ENCODE data around the gene TTC33. TPM values are rescaled to one million over a fixed set of nuclear protein-coding genes. Genes with fewer than 3 reads are reported as not detected.
"Not testable (repeated sequence)": the region's sequence is repeated elsewhere in the genome, so short reads cannot be mapped to it uniquely, and the experiment has no call there.

Gene TTC33
- total RNA-seq, 1 donor from 2014 or later = 20.3 TPM

DNA sequence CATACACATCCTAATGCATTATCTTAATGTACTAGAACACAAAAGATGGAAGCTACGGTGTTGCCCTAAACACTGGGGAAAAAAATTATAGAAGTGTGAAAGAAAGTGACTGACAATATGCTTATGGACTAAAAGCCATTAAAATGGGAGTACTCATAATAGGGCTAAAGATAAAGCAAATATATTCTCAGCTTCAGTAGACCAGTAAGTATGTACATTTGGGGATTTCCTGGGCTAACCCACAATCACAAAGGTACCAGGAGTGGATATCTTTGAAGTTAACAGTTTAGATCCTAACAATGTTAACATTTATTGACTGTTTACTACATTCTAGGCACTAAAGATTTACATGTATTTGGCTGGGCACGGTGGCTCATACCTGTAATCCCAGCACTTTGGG lies 39.2 kb downstream of the TTC33 start:
- no peak for DNase-seq

GRCh38 chr5:40716000-40716399 lies 39.8 kb downstream of the TTC33 start:
- peak; percentile 61 for DNase-seq

DNA sequence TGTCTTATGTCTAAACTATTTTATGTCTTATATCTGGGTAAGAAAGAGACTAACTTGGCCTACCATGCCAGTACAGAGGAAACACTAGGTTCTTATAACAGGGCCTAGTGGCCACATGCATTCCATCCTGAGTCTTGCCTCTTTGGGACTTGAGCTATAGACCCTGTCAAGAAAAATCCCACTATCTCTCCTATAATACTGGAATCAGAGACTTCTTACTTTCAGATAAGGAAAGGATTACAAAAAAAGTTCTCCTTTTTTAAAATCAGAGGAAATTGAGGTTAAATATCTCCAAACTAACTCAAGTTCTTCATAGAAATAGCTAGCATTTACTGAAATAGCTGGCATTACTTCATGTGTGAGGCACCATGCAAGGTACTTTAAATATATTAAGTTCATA lies 41.8 kb downstream of the TTC33 start:
- no peak for DNase-seq

- not testable (repeated sequence) for DNase-seq
Measured at GRCh38 chr5:40710575-40710974, 45.2 kb downstream of the TTC33 start.

DNA sequence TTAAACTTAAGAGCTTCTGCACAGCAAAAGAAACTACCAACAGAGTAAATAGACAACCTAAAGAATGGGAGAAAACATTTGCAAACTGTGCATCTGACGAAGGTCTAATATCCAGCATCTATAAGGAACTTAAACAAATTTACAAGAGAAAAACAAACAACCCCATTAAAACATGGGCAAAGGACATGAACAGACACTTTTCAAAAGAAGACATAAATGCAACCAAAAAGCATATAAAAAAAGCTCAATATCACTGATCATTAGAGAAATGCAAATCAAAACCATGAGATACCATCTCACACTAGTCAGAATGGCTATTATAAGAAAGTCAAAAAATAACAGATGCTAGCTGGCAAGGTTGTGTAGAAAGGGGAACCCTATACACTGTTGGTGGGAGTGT lies 50.3 kb downstream of the TTC33 start:
- DNase-seq = not testable (repeated sequence)

- not testable (repeated sequence) for DNase-seq
Measured at GRCh38 chr5:40702027-40702426, 53.7 kb downstream of the TTC33 start.

- DNase-seq = no peak
Measured at GRCh38 chr5:40700116-40700782, 55.5 kb downstream of the TTC33 start.

- no peak for DNase-seq
Measured at GRCh38 chr5:40694433-40694832, 61.3 kb downstream of the TTC33 start.

- DNase-seq = no peak
Measured at GRCh38 chr5:40691894-40692293, 63.9 kb downstream of the TTC33 start.

DNA sequence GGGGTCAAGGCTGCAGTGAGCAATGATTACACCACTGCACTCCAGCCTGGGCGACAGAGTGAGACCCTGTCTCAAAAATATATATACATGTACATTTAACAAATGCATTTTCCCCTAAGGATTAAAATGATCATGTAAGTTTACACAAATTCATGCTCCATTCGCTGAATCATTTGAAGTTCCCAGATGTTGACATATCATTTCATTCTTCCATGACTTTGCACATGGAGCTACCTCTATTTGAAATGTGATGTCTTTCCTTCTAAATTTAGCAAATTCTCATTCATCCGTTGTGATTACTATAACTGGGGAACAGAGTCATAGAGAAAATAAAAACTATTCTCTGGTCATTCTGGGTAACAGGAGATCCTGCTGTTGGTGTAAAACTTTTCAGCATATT lies 65.5 kb downstream of the TTC33 start:
- no peak for DNase-seq

DNA sequence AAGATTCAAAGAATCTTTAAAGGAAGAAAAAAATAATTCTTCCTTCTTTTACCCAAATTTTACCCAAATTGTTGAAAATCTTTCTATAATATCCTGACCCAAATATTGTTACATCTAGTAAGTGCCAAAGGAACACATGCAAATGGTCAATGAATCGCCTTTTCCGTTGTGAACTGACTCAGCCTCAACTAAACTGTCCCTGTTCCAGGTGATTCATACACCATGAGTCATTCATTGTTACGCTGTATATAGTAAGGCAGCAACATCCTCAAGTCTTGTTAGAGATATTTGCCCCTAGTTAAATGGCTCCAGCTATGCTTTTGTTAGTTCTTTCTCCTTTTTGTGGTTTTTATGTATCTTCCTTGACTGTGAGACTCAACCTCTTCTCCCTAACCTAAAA lies 66.3 kb downstream of the TTC33 start:
- DNase-seq = peak; percentile 98

DNA sequence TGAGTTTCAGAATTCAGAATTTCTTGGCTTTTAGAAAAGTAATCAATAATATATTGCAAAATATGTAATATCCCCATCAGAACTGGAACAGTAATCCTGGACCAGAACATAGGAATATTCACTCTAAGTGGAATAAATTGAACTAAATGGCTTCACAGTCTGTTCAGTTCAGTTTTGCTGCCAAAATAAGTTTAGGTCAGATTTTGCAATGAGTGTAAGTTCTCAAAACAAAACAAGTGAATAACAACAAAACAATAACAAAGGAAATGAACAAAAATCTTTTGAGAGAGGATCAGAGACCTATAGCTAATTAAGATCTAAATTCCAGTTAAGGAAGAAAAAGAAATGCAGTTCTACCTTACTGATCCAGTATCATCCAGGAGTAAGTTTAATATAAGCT lies 66.8 kb downstream of the TTC33 start:
- DNase-seq = peak; percentile 12

DNA sequence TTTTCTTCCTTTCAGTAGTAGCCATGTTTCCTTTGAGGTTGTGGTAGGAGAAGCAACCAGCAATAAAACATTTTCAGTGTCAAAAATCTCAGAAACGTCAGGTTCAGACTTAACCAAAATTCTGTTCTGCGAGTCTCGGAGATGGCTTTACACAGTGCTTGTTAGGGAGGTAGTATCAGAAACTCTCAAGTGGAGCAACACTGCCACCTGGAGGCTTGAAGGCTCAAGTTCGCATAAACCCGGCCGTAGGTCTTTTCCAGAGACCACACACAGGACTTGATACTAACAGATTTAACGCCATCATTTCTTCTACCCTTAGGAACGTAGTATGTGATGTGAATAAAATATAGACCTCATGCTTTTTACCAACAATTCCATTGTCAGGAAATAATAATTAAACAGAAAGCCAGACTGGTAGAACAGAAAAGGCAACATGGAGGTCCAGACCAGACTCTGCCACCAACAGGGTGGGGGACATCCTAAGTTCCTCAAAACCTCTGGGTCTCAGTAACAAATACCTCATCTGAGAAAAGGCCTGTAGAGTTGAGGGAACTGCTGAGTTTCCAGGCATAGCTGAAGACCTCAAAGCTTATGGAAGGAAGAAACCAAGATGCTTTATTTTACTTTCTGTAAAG lies 67.5 kb downstream of the TTC33 start:
- DNase-seq = peak; percentile 96

- DNase-seq = no peak
Measured at GRCh38 chr5:40687321-40687720, 68.4 kb downstream of the TTC33 start.

DNA sequence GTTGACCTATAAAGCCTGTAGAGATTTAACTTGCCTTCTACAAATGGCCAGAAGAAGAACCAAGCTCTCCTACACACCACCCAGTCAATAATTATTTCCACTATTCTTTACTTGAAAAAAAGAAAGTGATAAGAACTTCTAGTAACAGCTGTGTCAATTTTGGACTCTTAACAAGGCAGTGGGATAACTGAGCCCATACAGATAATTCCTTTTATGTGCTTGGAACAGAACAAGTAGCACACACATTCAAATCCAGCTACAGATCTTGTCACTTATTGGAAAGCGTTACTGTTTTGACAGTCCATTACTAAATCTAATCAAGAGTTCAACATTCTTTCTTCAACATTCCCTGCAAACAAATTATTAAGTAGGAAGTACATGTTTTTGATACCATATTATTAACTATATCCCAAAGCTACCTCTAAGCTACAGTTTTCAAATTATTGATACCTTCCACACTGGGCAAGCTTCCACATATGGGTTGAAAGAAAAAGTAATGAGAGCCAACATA lies 69.7 kb downstream of the TTC33 start:
- peak; percentile 15 for DNase-seq

- DNase-seq = peak; percentile 16
Measured at GRCh38 chr5:40685193-40685592, 70.6 kb downstream of the TTC33 start.

GRCh38 chr5:40683305-40683704 lies 72.5 kb downstream of the TTC33 start:
- DNase-seq = peak; percentile 31

DNA sequence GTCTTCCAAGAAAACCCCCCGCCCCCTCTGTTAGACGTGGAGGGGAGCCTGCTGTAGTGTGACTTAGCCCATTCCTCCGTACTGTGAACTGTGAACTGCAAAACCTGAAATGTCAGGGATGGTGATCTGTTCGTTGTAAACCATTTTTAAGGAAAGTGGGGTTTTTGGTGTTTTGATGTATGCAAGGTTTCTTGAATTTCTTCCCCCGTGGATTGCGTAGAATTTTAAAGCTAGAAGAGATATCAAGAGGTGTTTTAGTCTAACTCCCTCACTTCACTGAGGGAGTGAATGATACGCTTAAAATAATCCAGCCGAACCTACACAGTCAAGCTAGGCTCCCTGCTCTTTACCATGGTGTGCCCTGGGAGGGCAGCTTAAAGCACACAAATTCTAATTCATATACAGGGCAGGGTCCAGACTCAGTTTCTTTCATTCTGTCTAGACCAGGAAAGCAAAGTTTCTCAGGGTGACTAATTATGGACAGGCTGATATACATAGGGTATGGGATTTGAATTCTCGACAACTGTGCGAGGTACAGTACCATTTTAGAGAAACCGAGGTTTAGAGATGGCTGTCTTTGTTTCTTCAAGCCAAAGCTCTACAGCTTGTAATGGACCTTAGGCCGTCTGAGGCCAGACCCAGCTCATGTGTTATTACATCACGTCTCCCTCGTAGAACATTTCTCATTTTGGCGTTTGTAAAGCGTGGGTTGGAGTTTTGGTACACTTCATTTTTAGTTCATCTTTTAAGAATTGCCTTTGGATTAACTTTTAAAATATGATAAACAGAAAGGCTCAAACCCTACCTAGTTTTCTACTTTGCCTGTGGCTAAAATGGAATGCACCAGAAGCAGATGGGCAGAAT lies 73.4 kb downstream of the TTC33 start:
- DNase-seq = peak; percentile 61

GRCh38 chr5:40681363-40682153 lies 74.2 kb downstream of the TTC33 start:
- peak; percentile 60 for DNase-seq

GRCh38 chr5:40680741-40681362 lies 74.9 kb downstream of the TTC33 start:
- peak; percentile 62 for DNase-seq

DNA sequence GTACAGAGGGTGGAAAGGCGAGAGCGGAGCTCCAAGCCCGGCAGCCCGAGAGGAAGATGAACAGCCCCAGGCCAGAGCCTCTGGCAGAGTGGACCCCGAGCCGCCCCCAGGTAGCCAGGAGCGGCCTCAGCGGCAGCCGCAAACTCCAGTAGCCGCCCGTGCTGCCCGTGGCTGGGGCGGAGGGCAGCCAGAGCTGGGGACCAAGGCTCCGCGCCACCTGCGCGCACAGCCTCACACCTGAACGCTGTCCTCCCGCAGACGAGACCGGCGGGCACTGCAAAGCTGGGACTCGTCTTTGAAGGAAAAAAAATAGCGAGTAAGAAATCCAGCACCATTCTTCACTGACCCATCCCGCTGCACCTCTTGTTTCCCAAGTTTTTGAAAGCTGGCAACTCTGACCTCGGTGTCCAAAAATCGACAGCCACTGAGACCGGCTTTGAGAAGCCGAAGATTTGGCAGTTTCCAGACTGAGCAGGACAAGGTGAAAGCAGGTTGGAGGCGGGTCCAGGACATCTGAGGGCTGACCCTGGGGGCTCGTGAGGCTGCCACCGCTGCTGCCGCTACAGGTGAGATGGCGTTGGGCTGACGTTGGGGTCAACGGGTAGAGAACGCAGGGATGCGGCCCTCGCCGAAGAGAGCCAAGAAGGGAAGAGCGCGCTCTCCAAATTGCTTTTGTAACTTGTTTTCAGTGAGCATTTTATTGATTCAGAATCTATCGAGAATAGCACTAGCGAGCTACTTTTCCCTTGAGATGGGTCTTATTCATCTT lies 75.7 kb downstream of the TTC33 start, which contains the start of gene PTGER4:
PTGER4 (plus strand) TSS at position 3 of the 769 bp plus-strand sequence. CDS start 1,079 bp downstream, outside the sequence.
- DNase-seq = no peak

Data from dermis blood vessel endothelial cell (primary cell).